Choroid plexus epithelial cell (primary cell): ENCODE results near the gene RASL10A.

ENCODE experiments used
- DNase-seq: peaks from one replicate; pipeline ENCODE4 v3.0.0-alpha.2; 2010; ENCODE audit warnings: low read depth
- H3K4me3 ChIP-seq: 2 replicates; pipeline ENCODE4 v1.5.1; 2011; ENCODE audit warnings: low read depth, mild to moderate bottlenecking, control low read depth, low read length, moderate library complexity
- CTCF ChIP-seq: conservative IDR thresholded peaks from 2 replicates; pipeline ENCODE4 v1.5.1; 2011; ENCODE audit warnings: low read depth, mild to moderate bottlenecking, control low read depth, inconsistent platforms, low read length, moderate library complexity

RASL10A gene

GRCh38 chr22:29323641-29324040, 8.1 kb upstream of the RASL10A start:
- no peak for TF ChIP-seq CTCF
- no peak for DNase-seq

GRCh38 chr22:29320546-29320945, 5.0 kb upstream of the RASL10A start:
- no peak overlapping the region for H3K4me3 ChIP-seq
- TF ChIP-seq CTCF, result peak; percentile 49
- no peak for DNase-seq

More at GRCh38 chr22:29323641-29324040, 8.1 kb upstream of the RASL10A start:
- no peak overlapping the region for H3K4me3 ChIP-seq

GRCh38 chr22:29319072-29319471, 3.6 kb upstream of the RASL10A start:
- TF ChIP-seq CTCF, result no peak
- no peak overlapping the region for H3K4me3 ChIP-seq
- DNase-seq, result no peak

GRCh38 chr22:29317827-29318454, 2.4 kb upstream of the RASL10A start:
- no peak overlapping the region for H3K4me3 ChIP-seq
- no peak for TF ChIP-seq CTCF
- no peak for DNase-seq

GRCh38 chr22:29316141-29316828, 788 bp upstream of the RASL10A start:
- no peak for DNase-seq
- no peak overlapping the region for H3K4me3 ChIP-seq
- TF ChIP-seq CTCF, result no peak

- H3K4me3 ChIP-seq, result peak overlapping the region; percentile 26
- TF ChIP-seq CTCF, result no peak
- no peak for DNase-seq
Measured at GRCh38 chr22:29314537-29315285, 786 bp downstream of the RASL10A start.
